ENCODE measurements around the gene SELENOK. TPM values are rescaled to one million over a fixed set of nuclear protein-coding genes. Genes with fewer than 3 reads are reported as not detected.

Gene SELENOK
- total and polyA plus RNA-seq, 2 donors (not counting 1 experiment from before 2014, with no cell fraction given), result 27.5 to 56.1 TPM

DNA sequence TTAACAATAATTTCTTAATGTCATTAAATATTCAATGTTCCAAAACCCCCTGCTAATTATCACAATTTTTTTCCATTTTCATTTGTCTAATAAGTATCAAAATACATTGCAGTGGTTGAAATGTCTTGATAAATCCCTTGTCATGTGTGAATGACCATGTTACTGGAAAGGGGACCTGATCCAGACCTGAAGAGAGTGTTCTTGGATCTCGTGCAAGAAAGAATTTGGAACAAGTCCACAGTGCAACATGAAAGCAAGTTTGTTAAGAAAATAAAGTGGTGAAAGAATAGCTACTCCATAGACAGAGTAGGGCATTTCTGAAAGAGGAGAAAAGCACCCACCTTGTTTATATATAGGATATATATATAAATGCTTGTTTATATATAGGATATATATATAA, 10.4 kb upstream of the SELENOK start:
- H3K27ac Mint-ChIP-seq, result no peak overlapping the region
- H3K27me3 Mint-ChIP-seq, result peaks cover 54% of the 10 kb centered on the region
- intact Hi-C loops (cut with micrococcal nuclease), result no loop called here
- DNase-seq (no peak), ATAC-seq (ENCODE audit: low read depth) (no peak)
- Histone ChIP-seq H3K36me3 (replicated peaks in 1 of 2; ENCODE audit: control extremely low read depth in 1 of 2, control insufficient read depth in 1 of 2, extremely low read depth in 1 of 2, insufficient read depth in 2 of 2, low read length in 1 of 2) (no peaks in the 10 kb centered on the region), H3K27ac (ENCODE audit: low read length in 2 of 2) (no peak overlapping the region), H3K9me3 (ENCODE audit: control extremely low read depth in 1 of 3, control insufficient read depth in 2 of 3, insufficient read depth in 1 of 3, low read length in 2 of 3) (no peaks in the 10 kb centered on the region), H3K9ac (ENCODE audit: low read length) (no peak overlapping the region), H4K20me1 (ENCODE audit: control insufficient read depth, insufficient read depth, low read length, poor library complexity, severe bottlenecking) (no peaks in the 10 kb centered on the region), H3K4me2 (replicated peaks; ENCODE audit: low read depth, low read length, poor library complexity, severe bottlenecking) (no peak overlapping the region), H3K27me3 (replicated peaks in 1 of 4; ENCODE audit: control extremely low read depth in 1 of 4, control insufficient read depth in 3 of 4, insufficient read depth in 4 of 4, low read length in 3 of 4) (peaks cover 0 to 28% (median 16%) of the 10 kb centered on the region in 4 experiments), H3K4me3 (ENCODE audit: control extremely low read depth in 1 of 5, extremely low read depth in 1 of 5, insufficient read depth in 1 of 5, low read depth in 2 of 5, low read length in 4 of 5) (no peak overlapping the region), H3K79me2 (ENCODE audit: control insufficient read depth, insufficient read depth, low read length) (no peaks in the 10 kb centered on the region), H3K4me1 (ENCODE audit: control insufficient read depth in 2 of 2, insufficient read depth in 2 of 2, low read length in 2 of 2) (no peaks in the 10 kb centered on the region), H2AFZ (ENCODE audit: insufficient read depth, low read depth, low read length, poor library complexity, severe bottlenecking) (no peak overlapping the region)
- H3K9me3 Mint-ChIP-seq (ENCODE audit: insufficient read depth), result peaks cover 5% of the 10 kb centered on the region
- no peaks in the 10 kb centered on the region for H3K4me1 Mint-ChIP-seq
- ChIA-PET POLR2A (no interaction called here), CTCF (no interaction called here)
- no peak for TF ChIP-seq EZH2 (IDR thresholded peaks at IDR 0.05; ENCODE audit: borderline replicate concordance, insufficient read depth, low read depth, low read length, poor library complexity, severe bottlenecking)
- TF ChIP-seq, protein P1, sequence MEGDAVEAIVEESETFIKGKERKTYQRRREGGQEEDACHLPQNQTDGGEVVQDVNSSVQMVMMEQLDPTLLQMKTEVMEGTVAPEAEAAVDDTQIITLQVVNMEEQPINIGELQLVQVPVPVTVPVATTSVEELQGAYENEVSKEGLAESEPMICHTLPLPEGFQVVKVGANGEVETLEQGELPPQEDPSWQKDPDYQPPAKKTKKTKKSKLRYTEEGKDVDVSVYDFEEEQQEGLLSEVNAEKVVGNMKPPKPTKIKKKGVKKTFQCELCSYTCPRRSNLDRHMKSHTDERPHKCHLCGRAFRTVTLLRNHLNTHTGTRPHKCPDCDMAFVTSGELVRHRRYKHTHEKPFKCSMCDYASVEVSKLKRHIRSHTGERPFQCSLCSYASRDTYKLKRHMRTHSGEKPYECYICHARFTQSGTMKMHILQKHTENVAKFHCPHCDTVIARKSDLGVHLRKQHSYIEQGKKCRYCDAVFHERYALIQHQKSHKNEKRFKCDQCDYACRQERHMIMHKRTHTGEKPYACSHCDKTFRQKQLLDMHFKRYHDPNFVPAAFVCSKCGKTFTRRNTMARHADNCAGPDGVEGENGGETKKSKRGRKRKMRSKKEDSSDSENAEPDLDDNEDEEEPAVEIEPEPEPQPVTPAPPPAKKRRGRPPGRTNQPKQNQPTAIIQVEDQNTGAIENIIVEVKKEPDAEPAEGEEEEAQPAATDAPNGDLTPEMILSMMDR (IDR thresholded peaks at IDR 0.05), result no peak
- H3K4me3 Mint-ChIP-seq, result no peak overlapping the region
- WGBS (ENCODE audit: insufficient coverage), result 80% methylated on average over 1 of the region's 1 CpG

DNA sequence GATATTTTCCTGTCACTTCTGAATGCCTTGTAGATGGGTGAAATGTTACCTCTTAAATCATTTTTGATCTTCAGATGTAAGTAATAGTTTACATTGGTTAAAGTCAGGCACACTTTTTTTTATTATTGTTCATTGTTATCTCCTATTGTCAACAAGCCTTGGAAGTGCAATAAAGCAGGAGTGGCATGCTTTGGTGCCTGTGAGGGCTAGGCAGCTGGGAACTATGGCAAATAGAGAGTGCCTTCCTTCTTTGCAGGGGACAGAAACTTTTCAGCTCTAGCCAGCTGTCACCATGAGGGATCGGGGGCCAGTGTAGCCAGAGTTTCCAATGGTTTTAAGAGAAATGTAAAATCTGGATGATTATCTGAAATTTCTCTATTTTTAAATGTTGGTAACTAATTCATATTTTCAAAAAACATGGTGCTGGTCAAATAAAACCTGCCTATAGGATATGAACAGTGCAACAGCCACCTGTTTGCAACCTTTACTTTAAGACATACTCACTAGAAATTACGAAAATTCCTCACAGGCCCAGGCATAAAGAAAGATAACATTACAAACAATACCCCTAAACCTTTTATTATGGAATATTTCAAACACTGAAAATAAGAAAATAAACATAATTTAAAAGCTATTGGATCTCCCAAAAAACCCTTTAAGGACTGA, 9.1 kb upstream of the SELENOK start:
- Histone ChIP-seq H3K27ac (ENCODE audit: low read length in 2 of 2) (no peak overlapping the region), H3K4me1 (ENCODE audit: control insufficient read depth in 2 of 2, insufficient read depth in 2 of 2, low read length in 2 of 2) (no peaks in the 10 kb centered on the region), H3K4me2 (replicated peaks; ENCODE audit: low read depth, low read length, poor library complexity, severe bottlenecking) (no peak overlapping the region), H3K27me3 (replicated peaks in 1 of 4; ENCODE audit: control extremely low read depth in 1 of 4, control insufficient read depth in 3 of 4, insufficient read depth in 4 of 4, low read length in 3 of 4) (peaks cover 0 to 29% (median 17%) of the 10 kb centered on the region in 4 experiments), H3K79me2 (ENCODE audit: control insufficient read depth, insufficient read depth, low read length) (no peaks in the 10 kb centered on the region), H3K36me3 (replicated peaks in 1 of 2; ENCODE audit: control extremely low read depth in 1 of 2, control insufficient read depth in 1 of 2, extremely low read depth in 1 of 2, insufficient read depth in 2 of 2, low read length in 1 of 2) (no peaks in the 10 kb centered on the region), H3K9me3 (ENCODE audit: control extremely low read depth in 1 of 3, control insufficient read depth in 2 of 3, insufficient read depth in 1 of 3, low read length in 2 of 3) (peaks cover 0 to 1% (median 0%) of the 10 kb centered on the region in 3 donors), H4K20me1 (ENCODE audit: control insufficient read depth, insufficient read depth, low read length, poor library complexity, severe bottlenecking) (no peaks in the 10 kb centered on the region), H3K9ac (ENCODE audit: low read length) (no peak overlapping the region), H3K4me3 (ENCODE audit: control extremely low read depth in 1 of 5, extremely low read depth in 1 of 5, insufficient read depth in 1 of 5, low read depth in 2 of 5, low read length in 4 of 5) (no peak overlapping the region), H2AFZ (ENCODE audit: insufficient read depth, low read depth, low read length, poor library complexity, severe bottlenecking) (no peak overlapping the region)
- TF ChIP-seq EZH2 (IDR thresholded peaks at IDR 0.05; ENCODE audit: borderline replicate concordance, insufficient read depth, low read depth, low read length, poor library complexity, severe bottlenecking), result no peak
- TF ChIP-seq, protein P1 (IDR thresholded peaks at IDR 0.05), result no peak
- ATAC-seq (ENCODE audit: low read depth) (no peak), DNase-seq (no peak)
- WGBS (ENCODE audit: insufficient coverage), result no CpG with 5 or more reads among the region's 2 CpGs
- POLR2A ChIA-PET, result no interaction called here
- no peak overlapping the region for H3K4me3 Mint-ChIP-seq
- no peaks in the 10 kb centered on the region for H3K9me3 Mint-ChIP-seq (ENCODE audit: insufficient read depth)
- intact Hi-C loops (cut with micrococcal nuclease), result no loop called here
- no peaks in the 10 kb centered on the region for H3K4me1 Mint-ChIP-seq
- peaks cover 48% of the 10 kb centered on the region for H3K27me3 Mint-ChIP-seq
- H3K27ac Mint-ChIP-seq, result no peak overlapping the region
- CTCF ChIA-PET, result interaction anchor here (1.3 kb wide), 1 partner anchor 8 kb away, joined by 3 read pairs; no protein-coding TSS in a partner anchor
